WTC11 (cell line): Measurements from ENCODE around the gene ASB4. TPM values are rescaled to one million over a fixed set of nuclear protein-coding genes. Genes with fewer than 3 reads are reported as not detected.

Experiments used
- ATAC-seq: fragments of 200-7000 bp; cut with Tn5 transposase; 2 replicates; pipeline ENCODE4 v1.10.0; 2021; ENCODE audit warnings: mild to moderate bottlenecking, moderate library complexity
- CTCF ChIA-PET: fragments of 300-600 bp; sonication (Branson Sonifier 250); formaldehyde crosslinking; loops from one replicate; lab custom pipeline; 2021; ENCODE audit warnings: antibody characterized with exemption; lab: Charles Lee
- POLR2A ChIA-PET: fragments of 350-600 bp; sonication (Branson Sonifier 250); formaldehyde crosslinking; loops from one replicate; lab custom pipeline; 2021; ENCODE audit warnings: antibody characterized with exemption; lab: Charles Lee
- DNase-seq: peaks from one replicate; pipeline ENCODE4 v3.0.0; 2021; ENCODE audit warnings: low spot score
- H3K27ac Mint-ChIP-seq: 2 replicates; pipeline ENCODE4 v1.8.0; 2021; ENCODE audit warnings: mixed read lengths
- H3K27me3 Mint-ChIP-seq: 2 replicates; pipeline ENCODE4 v1.8.0; 2021; ENCODE audit warnings: low read depth, mild to moderate bottlenecking, moderate library complexity, mixed read lengths
- H3K36me3 Mint-ChIP-seq: 2 replicates; pipeline ENCODE4 v1.8.0; 2021; ENCODE audit warnings: mixed read lengths
- H3K4me1 Mint-ChIP-seq: 2 replicates; pipeline ENCODE4 v1.8.0; 2022; ENCODE audit warnings: mixed read lengths
- H3K4me3 Mint-ChIP-seq: 2 replicates; pipeline ENCODE4 v1.8.0; 2021; ENCODE audit warnings: mild to moderate bottlenecking, moderate library complexity, mixed read lengths
- H3K9me3 Mint-ChIP-seq: 2 replicates; pipeline ENCODE4 v1.8.0; 2021; ENCODE audit warnings: mixed read lengths
- AFF4 ChIP-seq: sonication (generic); formaldehyde crosslinking; IDR thresholded peaks from 2 replicates; pipeline ENCODE4 v1.8.1; 2023; ENCODE audit warnings: mild to moderate bottlenecking, missing genetic modification reagents, borderline replicate concordance
- AR ChIP-seq: fragments of 250-450 bp; sonication (Bioruptor Pico); IDR thresholded peaks from 2 replicates; pipeline ENCODE4 v1.9.0; 2021; ENCODE audit warnings: mild to moderate bottlenecking
- CREM ChIP-seq: sonication (generic); formaldehyde crosslinking; IDR thresholded peaks from 2 replicates; pipeline ENCODE4 v1.8.1; 2022; ENCODE audit warnings: mild to moderate bottlenecking, missing genetic modification reagents, moderate library complexity
- E2F5 ChIP-seq: sonication (generic); formaldehyde crosslinking; IDR thresholded peaks from 2 replicates; pipeline ENCODE4 v1.8.1; 2022; ENCODE audit warnings: mild to moderate bottlenecking, moderate library complexity, missing genetic modification reagents
- ERG ChIP-seq: fragments of 250-450 bp; sonication (Bioruptor Pico); IDR thresholded peaks from 2 replicates; pipeline ENCODE4 v1.8.0; 2021; ENCODE audit warnings: mild to moderate bottlenecking
- JAZF1 ChIP-seq: fragments of 250-450 bp; sonication (Bioruptor Pico); IDR thresholded peaks from 2 replicates; pipeline ENCODE4 v1.9.0; 2021; ENCODE audit warnings: moderate library complexity, mild to moderate bottlenecking, inconsistent platforms
- JUN ChIP-seq: sonication (generic); formaldehyde crosslinking; IDR thresholded peaks from 2 replicates; pipeline ENCODE4 v1.8.0; 2023; ENCODE audit warnings: mild to moderate bottlenecking, missing genetic modification reagents
- SMAD3 ChIP-seq: sonication (generic); formaldehyde crosslinking; IDR thresholded peaks from 2 replicates; pipeline ENCODE4 v1.8.0; 2022; ENCODE audit warnings: missing genetic modification reagents, mild to moderate bottlenecking, borderline replicate concordance
- TEAD4 ChIP-seq: sonication (generic); formaldehyde crosslinking; IDR thresholded peaks from 2 replicates; pipeline ENCODE4 v1.8.0; 2022; ENCODE audit warnings: mild to moderate bottlenecking, missing genetic modification reagents
- TP53 ChIP-seq: sonication (generic); formaldehyde crosslinking; IDR thresholded peaks from 2 replicates; pipeline ENCODE4 v1.8.1; 2023; ENCODE audit warnings: mild to moderate bottlenecking, missing genetic modification reagents
- USF1 ChIP-seq: sonication (generic); formaldehyde crosslinking; IDR thresholded peaks from 2 replicates; pipeline ENCODE4 v1.8.0; 2022; ENCODE audit warnings: mild to moderate bottlenecking, missing genetic modification reagents
- ZBTB43 ChIP-seq: sonication (generic); formaldehyde crosslinking; IDR thresholded peaks from 2 replicates; pipeline ENCODE4 v1.8.1; 2023; ENCODE audit warnings: mild to moderate bottlenecking, missing genetic modification reagents
- ZMAT4 ChIP-seq: fragments of 250-450 bp; sonication (Bioruptor Pico); IDR thresholded peaks from 2 replicates; pipeline ENCODE4 v1.9.0; 2021; ENCODE audit warnings: mild to moderate bottlenecking
- ZNF512 ChIP-seq: sonication (generic); formaldehyde crosslinking; IDR thresholded peaks from 2 replicates; pipeline ENCODE4 v1.8.1; 2022; ENCODE audit warnings: missing genetic modification reagents, borderline replicate concordance
- total RNA-seq: library from RNA; stranded (reverse); gene quantifications from 3 replicates; pipeline ENCODE4 v1.2.3, GENCODE V29; 2021

ASB4 gene
- total RNA-seq, 1 experiment from 2014 or later: not detected

- POLR2A ChIA-PET: no interaction called here
- no peaks in the 10 kb centered on the region for H3K9me3 Mint-ChIP-seq
- H3K27me3 Mint-ChIP-seq: no peaks in the 10 kb centered on the region; the same call in 1 of the 2 replicates
- ATAC-seq (no peak), DNase-seq (no peak)
- CTCF ChIA-PET: interaction anchor here (0.6 kb wide), 2 partner anchors 38 to 141 kb away, joined by 3 to 4 read pairs; no protein-coding TSS in a partner anchor
- H3K36me3 Mint-ChIP-seq: no peaks in the 10 kb centered on the region
- H3K4me1 Mint-ChIP-seq: peaks cover 3% of the 10 kb centered on the region
- H3K4me3 Mint-ChIP-seq: no peak overlapping the region
- no peak overlapping the region for H3K27ac Mint-ChIP-seq
- no peak for TF ChIP-seq ZMAT4 (CRISPR knock-in tag)
- TF ChIP-seq ZNF512: no peak
- TF ChIP-seq ERG (CRISPR knock-in tag): no peak
- no peak for TF ChIP-seq E2F5 (CRISPR knock-in tag)
- TF ChIP-seq AFF4 (CRISPR knock-in tag): no peak
- no peak for TF ChIP-seq AR (CRISPR knock-in tag)
- no peak for TF ChIP-seq ZBTB43
- TF ChIP-seq JUN (CRISPR knock-in tag): no peak
- TF ChIP-seq TP53 (CRISPR knock-in tag): no peak
- TF ChIP-seq SMAD3 (CRISPR knock-in tag): no peak
- TF ChIP-seq JAZF1: no peak
- TF ChIP-seq USF1 (CRISPR knock-in tag): no peak
- TF ChIP-seq TEAD4 (CRISPR knock-in tag): no peak
- no peak for TF ChIP-seq CREM (CRISPR knock-in tag)
Observed at GRCh38 chr7:95549818-95550529, 64.2 kb downstream of the ASB4 start.
